DND-41 (cell line): ENCODE data around the gene BTLA.

Source experiments
- CTCF ChIP-seq: IDR thresholded peaks from 2 replicates; pipeline ENCODE4 v1.5.1; 2012; ENCODE audit warnings: borderline replicate concordance, low read length, moderate library complexity, mild to moderate bottlenecking; ENCODE audit not compliant: poor library complexity, severe bottlenecking; ENCODE audit errors: extremely low read depth
- EZH2 ChIP-seq: IDR thresholded peaks from 3 replicates; pipeline ENCODE4 v1.6.1; 2012; ENCODE audit warnings: borderline replicate concordance, low read depth, mild to moderate bottlenecking, moderate library complexity, low read length, inconsistent platforms; ENCODE audit not compliant: severe bottlenecking

- TF ChIP-seq CTCF (no peak), EZH2 (no peak)
Measured at GRCh38 chr3:112476346-112476745, 22.9 kb downstream of the BTLA start.
